Right atrium auricular region (tissue), 2 donors: ENCODE measurements around the gene RASGRP3. TPM values are rescaled to one million over a fixed set of nuclear protein-coding genes. Genes with fewer than 3 reads are reported as not detected.

Experiments
- DNase-seq: peaks from one replicate; pipeline ENCODE4 v3.0.0-alpha.2; 2019; ENCODE audit warnings: low spot score
- H3K27ac ChIP-seq, 2 donors: fragments of 200-600 bp; sonication (generic); 1 replicate in 1 of 2; 2 replicates in 1 of 2; pipeline ENCODE4 v1.5.1; 2016 to 2019
- H3K27me3 ChIP-seq, 2 donors: fragments of 200-600 bp; sonication (generic); one replicate each; pipeline versions ENCODE4 v1.5.1 to v1.6.0; 2017 to 2019
- H3K36me3 ChIP-seq: fragments of 200-600 bp; sonication (generic); one replicate; pipeline ENCODE4 v1.5.1; 2016
- H3K4me1 ChIP-seq, 2 donors: fragments of 200-600 bp; sonication (generic); one replicate each; pipeline versions ENCODE4 v1.5.1 to v1.6.0; 2017 to 2019
- H3K4me3 ChIP-seq, 2 donors: fragments of 200-600 bp; sonication (generic); 1 replicate in 1 of 2; 2 replicates in 1 of 2; pipeline ENCODE4 v1.5.1; 2017 to 2019; ENCODE audit warnings: mild to moderate bottlenecking in 1 of 2, moderate library complexity in 1 of 2
- H3K9me3 ChIP-seq, 2 donors: fragments of 200-600 bp; sonication (generic); one replicate each; pipeline ENCODE4 v1.5.1; 2019
- total RNA-seq, 2 donors: library from RNA; depleted of rRNA; stranded (reverse); fragments of >200 nt; gene quantifications; one replicate each; pipeline ENCODE4 v1.1.0, GENCODE V29; 2016
- TF ChIP-seq, protein P1 (sequence below), 2 donors: fragments of 200-600 bp; sonication (generic); IDR thresholded peaks; one replicate each; pipeline ENCODE4 v1.5.1; 2019; ENCODE audit warnings: antibody characterized with exemption in 2 of 2

The RASGRP3 gene
- total RNA-seq, 2 donors from 2014 or later = 50.0 to 56.3 TPM

DNA sequence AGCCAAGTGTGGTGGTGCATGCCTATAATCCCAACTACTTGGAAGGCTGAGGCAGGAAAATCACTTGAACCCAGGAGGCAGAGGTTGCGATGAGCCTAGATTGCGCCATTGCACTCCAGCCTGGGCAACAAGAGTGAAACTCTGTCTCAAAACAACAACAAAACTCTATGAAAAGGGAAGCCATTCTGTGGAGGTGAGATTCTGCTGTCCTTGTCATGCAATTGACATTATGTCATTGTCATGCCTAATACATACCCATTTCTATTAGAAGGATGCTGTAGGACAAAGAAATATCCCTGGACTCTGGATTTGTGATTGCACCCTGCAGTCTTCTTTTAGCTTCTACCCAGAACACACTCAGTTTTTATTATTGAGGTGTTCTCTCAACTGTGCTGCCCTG, 8.6 kb downstream of the RASGRP3 start:
- DNase-seq = no peak
- H3K9me3 ChIP-seq = peaks cover 0 to 13% of the 10 kb centered on the region in 2 donors
- H3K27me3 ChIP-seq = no peaks in the 10 kb centered on the region
- no peaks in the 10 kb centered on the region for H3K36me3 ChIP-seq
- TF ChIP-seq, protein P1, sequence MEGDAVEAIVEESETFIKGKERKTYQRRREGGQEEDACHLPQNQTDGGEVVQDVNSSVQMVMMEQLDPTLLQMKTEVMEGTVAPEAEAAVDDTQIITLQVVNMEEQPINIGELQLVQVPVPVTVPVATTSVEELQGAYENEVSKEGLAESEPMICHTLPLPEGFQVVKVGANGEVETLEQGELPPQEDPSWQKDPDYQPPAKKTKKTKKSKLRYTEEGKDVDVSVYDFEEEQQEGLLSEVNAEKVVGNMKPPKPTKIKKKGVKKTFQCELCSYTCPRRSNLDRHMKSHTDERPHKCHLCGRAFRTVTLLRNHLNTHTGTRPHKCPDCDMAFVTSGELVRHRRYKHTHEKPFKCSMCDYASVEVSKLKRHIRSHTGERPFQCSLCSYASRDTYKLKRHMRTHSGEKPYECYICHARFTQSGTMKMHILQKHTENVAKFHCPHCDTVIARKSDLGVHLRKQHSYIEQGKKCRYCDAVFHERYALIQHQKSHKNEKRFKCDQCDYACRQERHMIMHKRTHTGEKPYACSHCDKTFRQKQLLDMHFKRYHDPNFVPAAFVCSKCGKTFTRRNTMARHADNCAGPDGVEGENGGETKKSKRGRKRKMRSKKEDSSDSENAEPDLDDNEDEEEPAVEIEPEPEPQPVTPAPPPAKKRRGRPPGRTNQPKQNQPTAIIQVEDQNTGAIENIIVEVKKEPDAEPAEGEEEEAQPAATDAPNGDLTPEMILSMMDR (IDR thresholded peaks at IDR 0.05) = no peak
- no peak overlapping the region for H3K4me3 ChIP-seq
- peak overlapping the region; percentile 58 to 98 for H3K27ac ChIP-seq
- H3K4me1 ChIP-seq = peaks cover 0 to 44% of the 10 kb centered on the region in 2 donors

DNA sequence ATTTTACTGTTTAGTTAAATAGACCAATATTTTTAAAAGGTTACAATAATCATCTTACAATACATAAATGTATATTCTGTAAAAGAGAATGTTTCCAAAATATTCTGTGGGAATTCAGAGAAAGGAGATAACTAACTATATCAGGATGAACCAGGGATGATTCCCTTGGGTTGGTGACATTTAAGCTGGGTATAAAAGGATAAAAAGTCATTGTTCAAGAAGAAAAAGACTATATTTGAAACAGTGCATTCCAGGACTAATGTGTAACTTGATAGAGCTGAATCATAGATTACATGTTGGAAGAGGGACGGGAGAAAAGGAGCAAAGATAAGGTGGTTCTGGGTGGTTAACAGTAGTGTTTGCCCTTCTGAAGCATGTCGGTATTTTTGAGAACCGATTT, 10.1 kb downstream of the RASGRP3 start:
- TF ChIP-seq, protein P1 (IDR thresholded peaks at IDR 0.05) = no peak
- Histone ChIP-seq H3K27me3 (no peaks in the 10 kb centered on the region), H3K27ac (no peak overlapping the region), H3K36me3 (no peaks in the 10 kb centered on the region), H3K4me1 (peaks cover 0 to 48% of the 10 kb centered on the region in 2 donors), H3K9me3 (peaks cover 0 to 13% of the 10 kb centered on the region in 2 donors), H3K4me3 (no peak overlapping the region)
- no peak for DNase-seq

DNA sequence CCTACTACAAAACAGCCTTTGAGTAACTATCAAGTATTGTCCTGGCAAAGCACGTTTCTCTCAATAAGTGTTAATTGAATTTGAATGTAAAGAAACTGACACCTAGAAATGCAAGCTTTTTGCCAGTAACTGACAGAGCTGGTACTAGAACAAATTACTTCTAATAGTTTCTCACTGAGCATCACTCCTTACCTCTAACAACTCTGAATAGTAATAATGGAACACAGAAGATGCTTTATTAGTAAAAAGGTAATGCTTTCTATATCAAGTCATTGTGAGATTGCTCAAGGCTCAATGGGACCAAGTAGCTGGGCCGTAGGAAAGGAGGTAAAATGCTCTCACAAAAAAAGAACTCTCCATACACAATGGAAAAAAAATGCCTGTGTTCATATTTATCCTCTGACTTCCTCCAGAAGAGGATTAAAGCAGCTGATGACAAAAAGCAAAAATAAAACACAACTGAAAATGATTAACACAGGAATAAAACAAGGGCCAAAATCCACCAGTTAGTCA, 11.8 kb downstream of the RASGRP3 start:
- H3K4me1 ChIP-seq = peaks cover 0 to 34% of the 10 kb centered on the region in 2 donors
- peaks cover 0 to 13% of the 10 kb centered on the region in 2 donors for H3K9me3 ChIP-seq
- DNase-seq = no peak
- TF ChIP-seq, protein P1 (IDR thresholded peaks at IDR 0.05) = no peak
- H3K36me3 ChIP-seq = no peaks in the 10 kb centered on the region
- no peak overlapping the region for H3K27ac ChIP-seq
- H3K27me3 ChIP-seq = no peaks in the 10 kb centered on the region
- no peak overlapping the region for H3K4me3 ChIP-seq

DNA sequence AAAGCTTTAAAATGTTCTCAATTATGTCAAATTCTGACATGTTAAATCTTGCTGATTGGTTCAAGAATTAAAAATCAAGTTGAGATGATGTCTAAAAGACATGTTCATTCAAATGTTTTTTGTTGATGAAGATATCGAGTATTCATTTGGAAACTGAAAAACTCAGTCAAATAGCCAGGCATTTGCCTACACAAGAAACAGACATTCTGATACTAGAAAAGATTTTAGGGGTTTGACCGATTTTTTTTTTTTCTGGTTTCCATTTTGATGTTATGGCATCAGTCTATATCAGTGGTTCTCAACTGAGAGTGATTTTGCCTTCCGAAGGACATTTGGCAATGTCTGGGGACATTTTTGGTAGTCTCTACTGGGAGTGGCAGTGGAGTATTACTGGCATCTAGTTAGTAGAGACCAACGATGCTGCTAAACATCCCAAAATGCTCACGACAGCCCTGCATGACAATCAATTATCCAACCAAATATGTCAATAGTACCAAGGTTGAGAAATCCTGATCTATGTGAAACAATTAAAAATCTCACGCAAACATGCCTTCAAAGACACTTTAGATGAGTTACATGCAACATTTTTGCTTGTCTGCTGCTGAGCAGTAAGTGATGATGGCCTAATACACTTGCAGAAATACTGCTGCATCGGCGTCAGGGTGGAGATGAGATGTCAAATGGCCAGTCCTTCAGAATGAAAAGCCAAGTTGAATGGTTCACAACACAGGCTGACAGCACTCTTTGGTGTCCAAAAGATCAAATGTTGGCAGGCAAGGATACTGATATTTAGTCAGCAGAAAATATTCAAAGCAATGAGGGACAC, 12.5 kb downstream of the RASGRP3 start:
- no peaks in the 10 kb centered on the region for H3K36me3 ChIP-seq
- H3K4me3 ChIP-seq = no peak overlapping the region
- H3K27me3 ChIP-seq = no peaks in the 10 kb centered on the region
- DNase-seq = no peak
- peaks cover 0 to 32% of the 10 kb centered on the region in 2 donors for H3K4me1 ChIP-seq
- peaks cover 0 to 13% of the 10 kb centered on the region in 2 donors for H3K9me3 ChIP-seq
- TF ChIP-seq, protein P1 (IDR thresholded peaks at IDR 0.05) = no peak
- peak overlapping the region in 1 of 2 donors; percentile 30 for H3K27ac ChIP-seq

DNA sequence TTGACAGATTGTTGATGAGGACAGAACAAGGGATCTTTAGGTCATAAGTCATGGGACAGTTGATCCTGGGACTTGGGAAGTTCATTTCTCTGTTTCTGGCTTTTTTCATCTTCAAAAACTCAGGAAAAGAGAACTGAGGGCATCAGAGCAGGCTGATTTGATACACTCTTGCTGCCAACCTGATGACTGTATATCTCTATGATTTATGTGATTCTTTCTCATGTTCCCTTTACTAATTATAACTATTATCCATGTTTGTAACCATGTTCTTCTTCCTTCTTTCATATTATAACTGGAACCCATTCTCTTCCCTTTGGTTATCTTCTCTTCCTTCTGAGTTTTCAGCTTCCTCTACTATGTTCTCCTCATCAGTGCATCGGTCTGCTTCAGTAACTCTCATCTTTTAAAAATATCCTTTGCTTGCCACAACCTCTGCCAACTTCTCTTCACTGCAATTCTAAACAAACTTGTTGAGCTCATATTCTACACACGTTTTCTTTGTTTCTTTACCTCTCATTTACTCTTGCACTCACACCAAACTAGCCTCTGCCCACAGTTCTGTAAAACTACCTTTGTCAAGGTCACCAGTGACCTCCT, 13.5 kb downstream of the RASGRP3 start:
- Histone ChIP-seq H3K27me3 (no peaks in the 10 kb centered on the region), H3K4me1 (peaks cover 0 to 35% of the 10 kb centered on the region in 2 donors), H3K4me3 (no peak overlapping the region), H3K36me3 (no peaks in the 10 kb centered on the region), H3K27ac (peak overlapping the region in 1 of 2 donors; percentile 55), H3K9me3 (peaks cover 0 to 13% of the 10 kb centered on the region in 2 donors)
- DNase-seq = no peak
- TF ChIP-seq, protein P1 (IDR thresholded peaks at IDR 0.05) = no peak
